NCI-H1417 treated with DMSO at 0.1 percent for 48 hours (cell line): ENCODE data around the gene ASPDH.
"Not testable (repeated sequence)": the region's sequence is repeated elsewhere in the genome, so short reads cannot be mapped to it uniquely, and the experiment has no call there.

Source experiments
- DNase-seq: peaks from one replicate; lab custom pipeline; 2025; lab: John Stamatoyannopoulos, UW

The ASPDH gene

DNA sequence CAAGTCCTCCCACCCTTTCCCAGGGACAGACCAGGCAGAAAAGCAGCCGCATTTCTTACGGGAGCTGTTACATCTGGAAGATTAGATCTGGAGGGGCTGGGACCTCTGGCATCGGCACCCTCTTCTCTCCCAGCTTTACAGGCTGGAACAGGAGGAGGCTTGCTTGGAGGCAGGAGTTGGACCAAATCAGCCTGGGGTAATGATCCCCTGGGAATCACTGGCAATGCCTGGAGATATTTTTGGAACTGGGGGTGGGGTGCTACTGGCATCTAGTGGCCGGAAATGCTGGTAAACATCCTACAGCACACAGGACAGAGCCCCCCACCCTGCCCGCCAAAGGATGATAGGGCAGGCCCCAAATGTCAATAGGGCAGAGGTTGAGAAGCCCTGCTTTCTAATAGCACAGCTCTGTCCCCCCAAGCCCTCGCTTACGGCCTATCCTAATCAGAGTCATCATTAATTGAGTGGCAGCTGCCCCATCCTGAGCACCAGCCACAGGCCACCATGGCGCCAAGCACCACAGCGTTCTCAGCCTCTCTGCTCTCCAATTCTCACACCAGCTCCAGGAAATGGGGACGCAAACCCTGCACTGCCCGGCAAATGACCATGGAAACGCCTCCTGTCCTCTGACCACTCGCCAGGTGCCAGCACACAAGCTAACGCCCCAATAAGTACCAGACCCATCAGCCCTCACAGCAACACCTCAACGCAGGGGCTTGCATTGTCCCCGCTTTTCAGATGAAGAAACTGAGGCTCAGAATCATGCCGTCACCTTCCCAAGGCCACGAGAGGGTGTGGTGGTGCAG is 33.9 kb upstream of the ASPDH start:
- DNase-seq = no peak

DNA sequence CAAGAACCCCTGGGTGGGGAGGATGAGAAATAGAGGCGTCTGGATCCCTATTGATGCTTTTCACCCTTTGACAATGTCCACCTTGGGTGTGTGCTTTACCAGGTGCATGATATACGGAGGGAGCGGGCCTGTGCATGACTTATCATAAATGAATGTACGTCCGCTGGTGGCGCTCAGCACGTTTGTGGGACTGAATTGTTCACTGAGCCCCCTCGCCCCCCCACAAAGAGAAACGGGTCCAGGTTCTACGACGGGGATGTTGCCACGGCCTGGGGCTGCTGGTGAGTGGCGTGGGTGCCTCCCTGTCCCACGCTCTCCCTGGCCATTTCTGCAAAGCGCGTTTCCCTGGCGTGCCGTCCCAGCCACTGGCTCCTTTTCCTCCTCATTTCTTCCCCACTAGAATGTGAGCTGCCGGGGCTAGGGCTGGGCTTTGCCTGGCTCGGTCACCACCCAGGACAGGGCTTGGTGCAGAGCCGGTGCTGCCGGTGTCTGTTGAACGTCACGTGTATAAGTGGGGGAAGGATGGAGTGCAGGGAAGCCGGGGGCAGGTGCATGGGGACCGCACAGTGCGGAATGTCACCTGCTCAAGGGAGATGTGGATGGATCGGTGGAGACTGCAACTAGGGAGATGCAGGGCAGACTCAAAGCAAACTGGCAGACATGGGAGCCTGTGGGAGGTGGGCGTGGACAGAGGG is 33.0 kb upstream of the ASPDH start:
- no peak for DNase-seq

DNA sequence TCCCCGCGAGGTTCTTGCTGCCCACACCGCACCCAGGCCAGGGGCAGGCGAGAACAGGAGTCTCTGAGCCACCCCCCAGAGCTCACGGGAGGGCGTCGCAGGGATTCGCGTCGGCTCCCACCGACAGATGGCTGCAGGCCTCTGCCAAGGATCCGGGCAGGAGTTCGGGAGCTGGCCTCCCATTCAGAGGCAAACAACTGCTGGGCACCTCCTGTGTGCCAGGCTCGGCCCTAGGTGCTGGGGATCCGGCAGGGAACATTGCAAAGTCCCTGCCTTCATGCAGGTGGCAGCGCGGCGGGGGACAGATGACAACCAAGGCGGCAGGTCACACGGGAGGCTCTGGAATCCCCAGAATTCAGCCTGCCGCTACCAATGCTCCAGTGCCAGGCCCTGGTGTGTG is 29.2 kb upstream of the ASPDH start:
- no peak for DNase-seq

DNA sequence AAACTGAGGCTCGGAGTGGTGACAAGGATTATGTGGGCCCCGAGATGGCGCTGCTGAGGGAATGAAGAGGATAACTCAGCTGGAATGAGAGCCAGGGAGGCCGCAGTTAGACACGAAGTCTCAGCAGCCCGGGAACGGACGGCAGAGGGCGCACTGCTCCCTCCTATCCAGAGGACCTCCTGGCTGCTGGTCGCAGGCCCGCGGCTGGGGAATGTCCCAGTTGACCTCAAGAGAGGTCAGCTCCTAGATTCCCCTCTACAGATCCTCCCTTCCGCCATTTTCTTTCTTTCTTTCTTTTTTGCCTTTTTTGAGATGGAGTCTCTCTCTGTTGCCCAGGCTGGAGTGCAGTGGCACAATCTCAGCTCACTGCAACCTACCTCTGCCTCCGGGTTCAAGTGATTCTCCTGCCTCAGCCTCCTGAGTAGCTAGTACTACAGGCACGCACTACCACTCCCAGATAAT is 24.1 kb upstream of the ASPDH start:
- peak; percentile 14 for DNase-seq

DNA sequence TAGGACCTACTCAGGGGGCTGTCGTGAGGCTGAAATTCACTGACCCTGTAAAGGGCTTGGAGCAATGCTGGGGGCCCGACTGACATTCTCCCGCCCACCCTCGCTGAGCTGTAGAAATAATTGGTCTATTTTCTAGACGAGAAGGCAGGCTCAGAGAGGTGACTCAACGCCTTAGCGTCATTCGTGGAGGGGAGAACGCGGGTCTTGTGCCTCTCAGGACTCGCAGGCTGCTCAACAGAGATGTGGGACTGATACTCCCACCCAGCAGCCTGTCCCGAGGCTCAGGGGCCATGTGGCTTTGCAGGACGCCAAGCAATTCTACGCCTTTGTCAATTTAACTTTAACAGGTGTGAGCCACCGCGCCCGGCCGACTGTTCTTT is 23.6 kb upstream of the ASPDH start:
- no peak for DNase-seq

DNA sequence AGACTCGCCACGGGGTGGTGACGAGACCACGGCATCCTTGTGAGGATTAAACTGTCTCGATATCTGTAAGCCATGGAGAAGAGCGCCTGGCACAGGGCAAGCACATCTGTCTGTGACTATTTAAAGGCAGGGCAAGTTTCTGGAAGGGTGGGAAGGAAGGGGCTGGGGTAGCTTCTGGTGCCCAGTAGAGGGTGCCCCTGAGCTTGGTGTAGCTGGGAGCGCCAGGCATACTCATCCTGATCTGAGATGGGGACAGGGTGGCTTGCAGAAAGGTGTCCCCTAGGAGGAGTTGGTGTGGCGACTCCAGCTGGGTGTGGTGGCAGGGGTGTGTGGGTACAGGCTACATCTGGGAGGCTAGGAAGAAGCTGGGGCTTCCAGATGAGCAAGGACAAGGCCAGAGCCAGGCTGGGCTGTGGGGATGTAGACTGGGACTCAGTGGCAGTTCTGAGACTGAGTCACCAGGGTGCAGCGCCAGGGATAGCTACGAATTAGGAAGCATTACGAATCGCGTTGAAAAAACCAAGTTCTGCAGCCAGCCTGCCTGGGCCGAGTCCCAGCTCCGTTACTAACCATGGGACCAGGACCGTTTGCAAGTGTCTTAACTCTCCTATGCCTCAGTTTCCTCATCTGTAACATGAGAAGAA is 23.1 kb upstream of the ASPDH start:
- DNase-seq = no peak

DNA sequence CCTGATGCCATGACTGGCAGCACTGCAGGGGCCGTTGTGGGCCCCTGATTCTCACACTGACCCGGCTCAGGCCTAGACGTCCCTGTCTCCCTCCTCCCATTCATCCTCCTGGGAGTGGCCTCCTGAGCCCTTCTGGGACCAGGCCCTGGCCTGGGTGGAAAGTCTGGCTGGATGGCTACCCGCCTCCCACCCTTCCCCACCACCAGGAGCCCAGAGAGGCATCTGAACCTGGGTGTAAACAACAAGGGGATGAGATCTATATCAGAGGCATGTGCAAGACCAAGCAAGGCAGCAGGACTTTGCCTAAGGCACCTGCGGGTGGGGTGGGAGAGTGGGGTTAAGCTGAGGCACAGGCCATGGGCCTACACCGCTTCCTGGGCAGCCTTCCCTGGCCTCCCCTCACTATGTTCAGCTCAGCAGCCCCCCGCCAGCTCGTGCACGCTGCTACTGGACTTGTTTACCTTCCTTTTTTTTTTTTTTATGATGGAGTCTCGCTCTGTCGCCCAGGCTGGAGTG is 22.0 kb upstream of the ASPDH start:
- DNase-seq = no peak

DNA sequence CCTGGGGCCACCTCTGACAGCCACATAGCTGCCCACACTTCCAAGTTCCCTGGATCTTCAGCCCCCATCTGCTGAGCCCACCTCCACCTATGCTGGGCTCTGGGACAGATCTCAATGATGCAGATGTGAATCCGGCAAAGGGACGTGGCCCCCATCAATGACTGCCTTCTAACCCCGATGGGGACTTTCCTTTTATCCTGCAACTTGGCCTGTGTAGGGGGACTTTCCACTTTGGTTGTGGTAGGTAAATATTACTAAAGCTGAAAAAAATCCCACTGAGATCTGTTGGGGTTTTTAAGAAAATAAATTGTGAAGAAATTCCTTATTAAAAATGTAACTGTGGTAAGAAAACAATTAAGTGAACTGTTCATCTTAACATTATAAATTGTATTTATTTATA is 20.8 kb upstream of the ASPDH start:
- DNase-seq = no peak

DNA sequence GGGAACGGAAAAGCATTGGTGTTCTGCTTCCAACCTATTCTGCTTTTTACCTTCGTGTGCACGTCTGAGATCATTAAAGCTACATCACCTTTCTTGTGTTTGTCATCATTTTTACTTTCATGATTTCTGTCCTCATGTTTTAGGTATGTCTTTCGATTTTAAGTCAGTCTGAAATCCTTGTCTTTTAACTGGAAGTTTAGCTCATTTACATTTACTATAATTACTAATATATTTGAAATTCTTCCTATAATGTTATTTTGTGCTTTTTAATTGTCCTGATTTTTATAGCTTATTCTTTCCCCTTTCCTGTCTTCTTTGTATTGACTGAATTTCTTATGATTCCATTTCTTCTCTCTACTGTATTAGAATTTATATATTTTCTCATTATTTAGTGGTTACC is 19.2 kb upstream of the ASPDH start:
- no peak for DNase-seq

DNA sequence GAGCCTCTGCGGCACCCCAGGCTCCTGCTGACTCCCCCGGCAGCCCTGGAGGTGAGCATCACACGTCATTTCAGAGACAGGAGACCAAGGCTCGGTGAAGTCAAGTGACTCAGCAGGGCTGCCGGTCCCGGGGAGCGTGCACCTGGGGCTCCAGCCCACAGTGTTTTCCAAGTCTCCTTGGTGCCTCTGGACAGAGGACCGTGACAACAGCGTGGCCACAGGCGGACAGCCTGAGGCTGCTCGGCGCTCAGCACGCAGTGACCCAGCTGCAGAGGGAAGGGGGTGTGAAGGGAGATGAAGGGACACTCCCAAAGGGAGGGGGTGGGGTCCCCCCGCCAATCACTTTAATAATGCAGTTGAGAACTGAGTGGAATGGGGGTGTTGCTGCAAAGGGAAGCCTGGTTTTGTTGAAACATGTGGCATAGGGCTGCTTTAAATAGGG is 17.5 kb upstream of the ASPDH start:
- no peak for DNase-seq

DNA sequence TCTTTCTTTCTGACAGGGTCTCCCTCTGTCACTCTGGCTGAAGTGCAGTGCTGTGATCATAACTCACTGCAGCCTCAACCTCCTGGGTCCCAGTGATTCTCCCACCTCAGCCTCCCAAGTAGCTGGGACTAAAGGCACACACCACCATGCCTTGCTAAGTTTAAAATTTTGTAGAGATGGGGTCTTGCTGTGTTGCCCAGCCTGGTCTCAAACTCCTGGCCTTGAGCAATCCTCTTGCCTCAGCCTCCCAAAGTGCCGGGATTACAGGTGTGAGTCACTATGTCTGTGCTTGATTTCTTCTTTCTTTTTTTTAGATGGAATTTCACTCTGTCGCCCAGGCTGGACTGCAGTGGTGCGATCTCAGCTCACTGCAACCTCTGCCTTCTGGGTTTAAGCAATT is 14.3 kb upstream of the ASPDH start:
- not testable (repeated sequence) for DNase-seq

DNA sequence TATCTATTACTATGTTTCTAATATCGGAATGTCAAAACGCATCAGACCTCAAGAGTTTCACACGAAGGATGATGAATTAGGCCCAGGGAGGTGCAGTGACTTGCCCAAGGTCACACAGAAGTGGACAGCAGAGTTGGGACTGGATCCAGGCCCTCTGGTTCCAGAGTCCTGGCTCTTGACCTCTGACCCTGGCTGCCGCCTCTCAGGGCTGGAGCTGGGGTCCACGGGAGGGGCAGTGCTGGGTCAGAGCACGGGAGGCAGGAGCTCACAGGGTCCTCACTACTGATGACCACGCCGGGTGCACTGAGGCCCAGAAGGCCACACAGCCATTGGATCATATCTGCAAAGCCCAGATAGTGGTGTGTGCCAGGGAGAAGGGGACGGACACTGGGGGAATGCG is 9.2 kb upstream of the ASPDH start:
- no peak for DNase-seq

DNA sequence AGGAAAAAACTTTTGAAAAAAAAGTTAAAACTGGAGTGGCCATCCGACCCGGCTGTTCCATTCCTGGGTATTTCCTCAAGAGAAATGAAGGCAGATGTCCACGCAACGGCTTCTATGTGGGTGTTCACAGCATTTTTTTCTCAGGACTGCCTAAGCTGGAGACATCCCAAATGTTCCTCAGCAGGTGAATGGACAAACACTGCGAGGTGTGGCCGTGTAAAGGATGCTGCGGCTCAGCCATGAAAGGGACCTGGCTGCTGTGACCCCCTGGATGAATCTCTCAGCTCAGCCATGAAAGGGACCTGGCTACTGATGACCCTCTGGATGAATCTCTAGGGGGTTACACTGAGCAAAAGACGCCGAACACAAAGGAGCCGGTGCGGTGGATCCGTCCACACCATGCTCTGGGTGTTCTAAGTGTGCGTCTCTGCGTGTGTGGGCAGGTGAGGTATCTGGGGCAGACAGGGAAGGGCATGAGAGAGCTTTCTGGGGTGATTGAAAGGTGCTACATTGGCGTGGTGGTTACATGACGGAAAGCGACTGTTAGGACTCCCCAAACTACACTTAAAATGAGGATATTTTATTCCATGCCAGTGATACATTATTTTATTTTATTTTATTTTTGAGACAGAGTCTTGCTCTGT is 7.2 kb upstream of the ASPDH start:
- no peak for DNase-seq

DNA sequence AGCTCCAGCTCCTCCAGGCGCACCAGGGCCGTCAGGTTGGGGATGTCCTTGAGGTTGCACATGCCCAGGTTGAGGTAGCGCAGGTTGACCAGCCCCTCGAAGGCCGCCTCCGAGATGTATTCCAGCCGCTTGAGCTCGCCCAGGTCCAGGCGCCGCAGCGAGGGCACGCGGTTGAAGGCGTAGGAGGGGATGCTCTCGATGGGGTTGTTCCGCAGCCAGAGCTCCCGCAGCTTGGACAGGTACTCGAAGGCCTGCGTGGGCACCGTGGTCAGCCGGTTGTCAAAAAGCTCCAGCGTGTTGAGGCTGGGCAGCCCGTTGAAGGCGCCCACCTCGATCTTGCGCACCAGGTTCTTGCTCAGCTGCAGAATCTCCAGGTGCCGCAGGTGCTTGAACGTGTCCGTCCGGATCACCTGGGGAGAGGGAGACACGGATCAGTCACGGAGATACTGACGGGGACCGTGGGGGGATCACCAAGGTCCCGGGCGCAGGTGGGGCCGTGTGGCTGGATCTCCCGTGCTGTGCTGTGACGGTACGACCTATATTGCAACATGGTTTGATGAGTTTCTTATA is 5.4 kb upstream of the ASPDH start:
- no peak for DNase-seq

DNA sequence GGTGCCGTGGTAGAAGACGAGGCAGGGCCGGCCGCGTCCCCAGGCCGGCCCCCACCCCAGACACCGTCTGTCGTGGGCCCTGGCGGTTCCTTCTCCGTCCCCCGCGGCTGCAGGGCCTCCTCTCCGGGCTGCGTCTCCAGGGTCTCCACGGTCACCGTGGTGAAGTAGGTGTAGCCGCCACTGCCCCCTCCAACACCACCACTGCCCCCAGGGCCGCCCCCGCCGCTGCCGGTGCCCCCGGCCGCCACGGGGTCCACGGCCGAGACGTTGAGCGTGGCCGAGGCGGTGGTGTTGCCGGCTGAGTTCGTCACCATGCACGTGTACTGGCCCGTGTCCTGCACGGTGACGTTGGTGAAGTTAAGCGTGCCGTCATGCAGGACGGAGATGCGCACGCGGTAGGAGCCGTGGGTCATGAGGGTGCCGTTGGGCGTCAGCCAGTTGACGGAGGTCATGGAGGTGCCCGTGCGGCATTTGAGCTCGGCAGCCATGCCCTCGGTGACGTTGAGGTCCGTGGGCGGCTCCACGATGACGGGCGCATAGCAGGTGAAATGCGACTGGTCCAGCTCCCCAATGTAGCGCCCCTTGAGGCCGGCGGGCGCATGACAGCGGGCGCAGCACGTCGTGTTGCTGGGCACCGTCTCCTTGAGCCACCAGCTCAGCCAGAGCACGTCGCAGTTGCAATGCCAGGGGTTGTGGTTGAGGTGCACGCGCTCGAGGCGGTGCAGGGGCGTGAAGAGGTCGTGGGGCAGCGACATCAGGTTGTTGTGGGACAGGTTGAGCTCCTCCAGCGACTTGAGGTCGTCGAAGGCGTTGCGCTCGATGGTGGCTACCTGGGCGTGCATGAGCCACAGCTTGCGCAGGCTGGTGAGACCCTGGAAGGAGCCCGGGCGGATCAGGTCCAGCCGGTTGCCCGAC is 4.6 kb upstream of the ASPDH start:
- DNase-seq = no peak

DNA sequence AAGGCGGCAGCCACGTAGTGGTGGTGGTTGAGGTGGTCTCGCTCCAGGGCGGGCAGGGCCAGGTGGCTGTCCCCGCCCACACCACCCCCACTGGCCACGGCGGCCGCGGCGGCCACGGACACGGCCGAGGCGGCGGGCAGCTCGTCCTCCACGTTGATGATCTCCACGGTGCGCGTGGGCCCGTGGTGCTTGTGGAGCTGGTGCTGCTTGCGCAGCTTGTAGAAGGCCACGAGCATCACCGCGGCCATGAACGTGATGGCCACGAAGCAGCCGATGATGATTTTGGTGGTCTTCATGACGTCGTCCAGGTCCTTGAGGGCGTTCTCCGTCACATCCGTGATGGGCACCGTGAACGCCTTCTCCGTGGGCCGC is 4.0 kb upstream of the ASPDH start:
- no peak for DNase-seq

DNA sequence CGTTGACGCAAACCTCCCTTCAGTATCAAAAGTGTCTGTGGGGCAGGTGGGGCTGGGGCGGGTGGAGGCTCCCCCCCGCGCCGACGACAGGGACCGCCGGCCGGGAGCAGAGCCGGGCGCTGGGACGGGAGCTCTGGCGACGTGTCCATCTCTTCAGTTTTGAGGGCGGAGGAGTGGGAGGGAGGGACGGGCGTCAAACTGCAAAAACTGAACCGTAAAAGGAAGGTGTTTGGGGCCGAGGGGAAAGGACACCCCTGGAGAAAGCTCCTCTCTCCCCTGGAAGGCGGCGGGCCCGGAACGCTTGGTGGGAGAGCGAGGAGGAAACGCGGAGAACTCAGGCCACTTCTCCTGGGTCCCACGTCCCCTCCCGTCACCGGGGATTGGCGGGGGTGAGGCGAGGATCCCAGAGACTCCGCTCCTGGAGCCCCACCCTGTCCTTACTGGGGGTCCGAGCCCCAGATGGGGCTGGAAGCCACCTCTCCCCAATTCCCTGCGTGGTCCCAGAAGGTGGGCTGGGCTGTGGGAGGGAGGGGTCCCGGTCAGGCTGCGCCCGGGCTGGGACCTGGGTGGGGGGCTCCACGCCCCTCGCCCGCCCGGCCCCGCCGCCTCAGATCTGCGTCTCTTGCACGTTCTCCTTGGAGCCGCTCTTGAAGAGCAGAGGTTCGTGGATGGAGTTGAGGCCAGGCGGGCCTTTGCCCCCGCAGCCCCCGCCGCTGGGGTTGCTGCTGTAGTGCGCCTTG is 3.4 kb upstream of the ASPDH start:
- DNase-seq = no peak

DNA sequence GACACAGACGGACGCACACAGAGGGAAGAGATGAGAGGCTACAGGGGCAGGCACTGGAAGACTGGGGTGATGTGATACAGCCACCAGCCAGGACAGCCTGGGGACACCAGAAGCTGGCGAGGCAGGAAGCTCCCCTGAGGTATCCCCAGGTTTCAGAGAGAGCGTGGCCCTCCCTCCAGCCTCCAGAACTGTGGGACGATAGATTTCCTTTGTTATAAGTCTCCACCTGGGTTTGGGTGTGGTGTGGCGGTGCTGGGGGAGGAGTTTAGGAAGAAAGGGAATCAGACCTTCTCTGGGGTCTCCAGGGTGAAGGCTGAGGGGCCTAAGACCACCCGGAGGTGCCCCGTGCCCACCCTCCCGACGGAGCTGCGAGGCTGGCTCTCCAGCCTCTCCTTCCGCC is 2.7 kb upstream of the ASPDH start:
- DNase-seq = no peak

DNA sequence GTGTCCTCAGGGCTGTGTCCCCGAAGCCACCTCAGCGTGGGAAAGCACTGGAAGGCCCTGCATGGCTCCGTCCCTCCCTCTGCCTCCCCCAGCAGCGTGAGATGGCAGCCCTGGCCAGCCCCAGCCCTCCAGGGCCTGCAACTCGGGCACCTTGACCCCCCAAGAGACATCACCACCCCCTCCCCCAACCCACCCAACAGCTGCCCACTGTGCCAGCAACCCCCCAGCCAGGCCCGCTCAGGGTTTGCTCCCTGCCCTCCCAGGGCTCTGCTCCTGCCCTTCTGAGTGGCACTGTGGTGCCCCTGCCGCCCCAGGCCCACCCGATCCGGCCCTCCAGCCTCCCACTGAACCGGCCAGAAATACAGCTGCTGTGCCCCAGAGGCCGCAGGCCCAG is 1.5 kb upstream of the ASPDH start:
- no peak for DNase-seq
